ENCODE results near the gene CDH9. TPM values are rescaled to one million over a fixed set of nuclear protein-coding genes. Genes with fewer than 3 reads are reported as not detected.

Gene CDH9
- 0.91 TPM for polyA plus RNA-seq
- long read RNA-seq, donor 1 = 0 reads
- long read RNA-seq, donor 2 = 0 reads
- long read RNA-seq, donor 3 = 0 reads
- long read RNA-seq, donor 4 = 0 reads
- long read RNA-seq, donor 5 = 0 reads
- long read RNA-seq, donor 6 = 0 reads
- long read RNA-seq, donor 7 = 0 reads
- long read RNA-seq, donor 8 = 0 reads
- long read RNA-seq, donor 9 = 0 reads
- long read RNA-seq, donor 10 = 0 reads
- long read RNA-seq, donor 11 = 0 reads

- 0% methylated on average over 1 of the region's 12 CpGs for WGBS (ENCODE audit: insufficient coverage, low lambda C conversion rate)
- no peaks in the 10 kb centered on the region for H3K9me3 ChIP-seq (ENCODE audit: control insufficient read depth, low read depth, low read length)
These were observed at the start of gene CDH9 for GRCh38 chr5:27038476-27038875. Gene CDH9, minus strand, starts transcription at chr5:27038586. Its CDS starts 50,253 bp downstream, at chr5:26988333.

GRCh38 chr5:27087747-27088146, 49.4 kb upstream of the CDH9 start:
- 20% methylated on average over 1 of the region's 2 CpGs for WGBS (ENCODE audit: insufficient coverage, low lambda C conversion rate)
- H3K27ac ChIP-seq (ENCODE audit: low read length) = no peak overlapping the region
- H3K4me3 ChIP-seq (ENCODE audit: low read length) = no peak overlapping the region
- no peaks in the 10 kb centered on the region for H3K36me3 ChIP-seq (ENCODE audit: control insufficient read depth, insufficient read depth, low read length)
- no peak for DNase-seq
- H3K9me3 ChIP-seq (ENCODE audit: control insufficient read depth, low read depth, low read length) = no peaks in the 10 kb centered on the region
- no peaks in the 10 kb centered on the region for H3K27me3 ChIP-seq (ENCODE audit: control insufficient read depth, insufficient read depth, low read length)
- no peaks in the 10 kb centered on the region for H3K4me1 ChIP-seq (ENCODE audit: control insufficient read depth, insufficient read depth, low read length)

More at GRCh38 chr5:27038476-27038875, at the start of gene CDH9:
- DNase-seq = no peak
- no peaks in the 10 kb centered on the region for H3K36me3 ChIP-seq (ENCODE audit: control insufficient read depth, insufficient read depth, low read length)
- H3K27ac ChIP-seq (ENCODE audit: low read length) = no peak within 1 kb of the TSS
- H3K27me3 ChIP-seq (ENCODE audit: control insufficient read depth, insufficient read depth, low read length) = no peaks in the 10 kb centered on the region
- no peak within 1 kb of the TSS for H3K4me3 ChIP-seq (ENCODE audit: low read length)
- no peaks in the 10 kb centered on the region for H3K4me1 ChIP-seq (ENCODE audit: control insufficient read depth, insufficient read depth, low read length)

- Histone ChIP-seq H3K9me3 (ENCODE audit: control insufficient read depth, low read depth, low read length) (no peaks in the 10 kb centered on the region), H3K4me1 (ENCODE audit: control insufficient read depth, insufficient read depth, low read length) (no peaks in the 10 kb centered on the region), H3K4me3 (ENCODE audit: low read length) (no peak overlapping the region), H3K27me3 (ENCODE audit: control insufficient read depth, insufficient read depth, low read length) (no peaks in the 10 kb centered on the region), H3K27ac (ENCODE audit: low read length) (no peak overlapping the region), H3K36me3 (ENCODE audit: control insufficient read depth, insufficient read depth, low read length) (no peaks in the 10 kb centered on the region)
- 78% methylated on average over 5 of the region's 7 CpGs for WGBS (ENCODE audit: insufficient coverage, low lambda C conversion rate)
- DNase-seq = no peak
These were observed 45.3 kb upstream of the CDH9 start for GRCh38 chr5:27083449-27084415.

GRCh38 chr5:27080147-27080546, 41.8 kb upstream of the CDH9 start:
- WGBS (ENCODE audit: insufficient coverage, low lambda C conversion rate) = no CpG with 5 or more reads among the region's 1 CpG
- H3K4me1 ChIP-seq (ENCODE audit: control insufficient read depth, insufficient read depth, low read length) = no peaks in the 10 kb centered on the region
- no peaks in the 10 kb centered on the region for H3K36me3 ChIP-seq (ENCODE audit: control insufficient read depth, insufficient read depth, low read length)
- no peak for DNase-seq
- H3K27me3 ChIP-seq (ENCODE audit: control insufficient read depth, insufficient read depth, low read length) = no peaks in the 10 kb centered on the region
- H3K4me3 ChIP-seq (ENCODE audit: low read length) = no peak overlapping the region
- no peak overlapping the region for H3K27ac ChIP-seq (ENCODE audit: low read length)
- H3K9me3 ChIP-seq (ENCODE audit: control insufficient read depth, low read depth, low read length) = no peaks in the 10 kb centered on the region

GRCh38 chr5:27062451-27062850, 24.1 kb upstream of the CDH9 start:
- Histone ChIP-seq H3K27me3 (ENCODE audit: control insufficient read depth, insufficient read depth, low read length) (no peaks in the 10 kb centered on the region), H3K4me1 (ENCODE audit: control insufficient read depth, insufficient read depth, low read length) (no peaks in the 10 kb centered on the region), H3K36me3 (ENCODE audit: control insufficient read depth, insufficient read depth, low read length) (no peaks in the 10 kb centered on the region), H3K27ac (ENCODE audit: low read length) (no peak overlapping the region), H3K9me3 (ENCODE audit: control insufficient read depth, low read depth, low read length) (no peaks in the 10 kb centered on the region), H3K4me3 (ENCODE audit: low read length) (no peak overlapping the region)
- no peak for DNase-seq
- WGBS (ENCODE audit: insufficient coverage, low lambda C conversion rate) = no CpG with 5 or more reads among the region's 2 CpGs

- H3K36me3 ChIP-seq (ENCODE audit: control insufficient read depth, insufficient read depth, low read length) = no peaks in the 10 kb centered on the region
- DNase-seq = no peak
These were observed 10.1 kb upstream of the CDH9 start for GRCh38 chr5:27048510-27048909.

GRCh38 chr5:27041372-27041771, 3.0 kb upstream of the CDH9 start:
- Histone ChIP-seq H3K36me3 (ENCODE audit: control insufficient read depth, insufficient read depth, low read length) (no peaks in the 10 kb centered on the region), H3K9me3 (ENCODE audit: control insufficient read depth, low read depth, low read length) (no peaks in the 10 kb centered on the region), H3K27me3 (ENCODE audit: control insufficient read depth, insufficient read depth, low read length) (no peaks in the 10 kb centered on the region), H3K4me1 (ENCODE audit: control insufficient read depth, insufficient read depth, low read length) (no peaks in the 10 kb centered on the region), H3K4me3 (ENCODE audit: low read length) (no peak overlapping the region), H3K27ac (ENCODE audit: low read length) (no peak overlapping the region)
- DNase-seq = no peak
- WGBS (ENCODE audit: insufficient coverage, low lambda C conversion rate) = no CpG with 5 or more reads among the region's 1 CpG

More at GRCh38 chr5:27048510-27048909, 10.1 kb upstream of the CDH9 start:
- Histone ChIP-seq H3K4me3 (ENCODE audit: low read length) (no peak overlapping the region), H3K27me3 (ENCODE audit: control insufficient read depth, insufficient read depth, low read length) (no peaks in the 10 kb centered on the region), H3K9me3 (ENCODE audit: control insufficient read depth, low read depth, low read length) (no peaks in the 10 kb centered on the region), H3K27ac (ENCODE audit: low read length) (no peak overlapping the region), H3K4me1 (ENCODE audit: control insufficient read depth, insufficient read depth, low read length) (no peaks in the 10 kb centered on the region)

GRCh38 chr5:27034565-27034964, 3.8 kb downstream of the CDH9 start:
- DNase-seq = no peak
- Histone ChIP-seq H3K27ac (ENCODE audit: low read length) (no peak overlapping the region), H3K36me3 (ENCODE audit: control insufficient read depth, insufficient read depth, low read length) (no peaks in the 10 kb centered on the region), H3K9me3 (ENCODE audit: control insufficient read depth, low read depth, low read length) (no peaks in the 10 kb centered on the region), H3K4me1 (ENCODE audit: control insufficient read depth, insufficient read depth, low read length) (no peaks in the 10 kb centered on the region), H3K4me3 (ENCODE audit: low read length) (no peak overlapping the region), H3K27me3 (ENCODE audit: control insufficient read depth, insufficient read depth, low read length) (no peaks in the 10 kb centered on the region)
- WGBS (ENCODE audit: insufficient coverage, low lambda C conversion rate) = 60% methylated on average over 1 of the region's 1 CpG

- Histone ChIP-seq H3K27ac (ENCODE audit: low read length) (no peak overlapping the region), H3K4me1 (ENCODE audit: control insufficient read depth, insufficient read depth, low read length) (no peaks in the 10 kb centered on the region), H3K4me3 (ENCODE audit: low read length) (no peak overlapping the region), H3K27me3 (ENCODE audit: control insufficient read depth, insufficient read depth, low read length) (no peaks in the 10 kb centered on the region), H3K36me3 (ENCODE audit: control insufficient read depth, insufficient read depth, low read length) (no peaks in the 10 kb centered on the region), H3K9me3 (ENCODE audit: control insufficient read depth, low read depth, low read length) (no peaks in the 10 kb centered on the region)
- DNase-seq = no peak
- 100% methylated on average over 1 of the region's 2 CpGs for whole genome bisulfite sequencing (ENCODE audit: insufficient coverage, low lambda C conversion rate)
These were observed 11.6 kb downstream of the CDH9 start for GRCh38 chr5:27026801-27027200.

GRCh38 chr5:27026063-27026462, 12.3 kb downstream of the CDH9 start:
- no peaks in the 10 kb centered on the region for H3K9me3 ChIP-seq (ENCODE audit: control insufficient read depth, low read depth, low read length)
- DNase-seq = no peak
- WGBS (ENCODE audit: insufficient coverage, low lambda C conversion rate) = no CpG with 5 or more reads among the region's 1 CpG

More at GRCh38 chr5:27026063-27026462, 12.3 kb downstream of the CDH9 start:
- H3K4me1 ChIP-seq (ENCODE audit: control insufficient read depth, insufficient read depth, low read length) = no peaks in the 10 kb centered on the region
- H3K27me3 ChIP-seq (ENCODE audit: control insufficient read depth, insufficient read depth, low read length) = no peaks in the 10 kb centered on the region
- no peak overlapping the region for H3K4me3 ChIP-seq (ENCODE audit: low read length)
- no peaks in the 10 kb centered on the region for H3K36me3 ChIP-seq (ENCODE audit: control insufficient read depth, insufficient read depth, low read length)
- H3K27ac ChIP-seq (ENCODE audit: low read length) = no peak overlapping the region

Measured in large intestine (tissue), 12 donors.